ENCODE measurements around the gene FCRL5. TPM values are rescaled to one million over a fixed set of nuclear protein-coding genes. Genes with fewer than 3 reads are reported as not detected.

FCRL5 gene
- total and polyA plus RNA-seq, 8 donors: 0.08 to 1.5 (median 0.13) TPM; not detected in 1

DNA sequence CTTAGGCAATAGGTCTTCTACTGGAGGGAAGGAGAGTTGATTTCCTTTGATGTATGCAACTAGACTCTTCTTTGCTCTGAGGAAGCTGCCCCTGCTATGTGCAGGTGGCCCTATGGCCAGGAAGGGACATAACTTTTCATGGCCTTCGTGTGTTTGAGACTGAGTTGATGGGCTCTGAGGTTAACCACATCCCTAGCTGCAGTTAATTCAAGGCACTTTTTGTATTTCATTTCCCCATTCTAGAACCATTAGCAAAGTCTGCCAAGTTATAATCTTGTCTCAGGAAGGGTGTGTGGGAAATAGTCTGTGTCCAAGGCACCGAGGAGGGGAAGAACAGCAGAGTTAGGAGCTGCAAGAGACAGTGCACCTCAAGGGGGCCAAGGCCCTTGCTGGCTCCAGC lies 43.0 kb upstream of the FCRL5 start:
- Histone ChIP-seq H3K27me3 (peaks cover 0 to 51% of the 10 kb centered on the region in 2 donors), H3K4me3 (no peak overlapping the region), H3K36me3 (no peaks in the 10 kb centered on the region), H3K9me3 (no peaks in the 10 kb centered on the region), H3K4me1 (no peaks in the 10 kb centered on the region), H3K27ac (no peak overlapping the region)
- DNase-seq (no peak), ATAC-seq (no peak)
- intact Hi-C loops (cut with DNase I): no loop called here
- TF ChIP-seq, protein P1, sequence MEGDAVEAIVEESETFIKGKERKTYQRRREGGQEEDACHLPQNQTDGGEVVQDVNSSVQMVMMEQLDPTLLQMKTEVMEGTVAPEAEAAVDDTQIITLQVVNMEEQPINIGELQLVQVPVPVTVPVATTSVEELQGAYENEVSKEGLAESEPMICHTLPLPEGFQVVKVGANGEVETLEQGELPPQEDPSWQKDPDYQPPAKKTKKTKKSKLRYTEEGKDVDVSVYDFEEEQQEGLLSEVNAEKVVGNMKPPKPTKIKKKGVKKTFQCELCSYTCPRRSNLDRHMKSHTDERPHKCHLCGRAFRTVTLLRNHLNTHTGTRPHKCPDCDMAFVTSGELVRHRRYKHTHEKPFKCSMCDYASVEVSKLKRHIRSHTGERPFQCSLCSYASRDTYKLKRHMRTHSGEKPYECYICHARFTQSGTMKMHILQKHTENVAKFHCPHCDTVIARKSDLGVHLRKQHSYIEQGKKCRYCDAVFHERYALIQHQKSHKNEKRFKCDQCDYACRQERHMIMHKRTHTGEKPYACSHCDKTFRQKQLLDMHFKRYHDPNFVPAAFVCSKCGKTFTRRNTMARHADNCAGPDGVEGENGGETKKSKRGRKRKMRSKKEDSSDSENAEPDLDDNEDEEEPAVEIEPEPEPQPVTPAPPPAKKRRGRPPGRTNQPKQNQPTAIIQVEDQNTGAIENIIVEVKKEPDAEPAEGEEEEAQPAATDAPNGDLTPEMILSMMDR (IDR thresholded peaks at IDR 0.05): no peak

DNA sequence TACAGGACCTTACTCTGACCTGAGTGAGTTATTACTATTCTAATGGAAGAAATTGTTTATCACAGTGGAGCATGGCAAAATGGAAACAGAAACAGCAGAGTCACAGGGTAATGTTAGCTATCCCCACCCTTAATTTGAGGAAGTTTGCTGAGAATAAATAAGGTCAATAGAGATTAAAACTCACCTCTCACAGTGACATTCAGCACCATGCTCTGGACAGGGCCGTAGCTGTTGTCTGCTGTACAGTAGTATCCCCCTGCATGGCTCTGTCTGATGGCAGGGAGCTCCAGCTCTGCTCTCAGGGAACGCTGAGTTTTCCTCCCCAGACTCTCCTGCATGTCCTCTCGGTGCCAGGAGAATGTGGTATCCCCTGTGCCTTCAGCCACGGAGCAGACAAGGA lies 33.7 kb upstream of the FCRL5 start:
- Histone ChIP-seq H3K4me3 (no peak overlapping the region), H3K27ac (no peak overlapping the region), H3K36me3 (no peaks in the 10 kb centered on the region), H3K9me3 (peaks cover 0 to 5% of the 10 kb centered on the region in 2 donors), H3K27me3 (peaks cover 0 to 59% of the 10 kb centered on the region in 2 donors), H3K4me1 (no peaks in the 10 kb centered on the region)
- TF ChIP-seq, protein P1 (IDR thresholded peaks at IDR 0.05): no peak
- ATAC-seq: no peak
- intact Hi-C loops (cut with DNase I): no loop called here
- DNase-seq: no peak

DNA sequence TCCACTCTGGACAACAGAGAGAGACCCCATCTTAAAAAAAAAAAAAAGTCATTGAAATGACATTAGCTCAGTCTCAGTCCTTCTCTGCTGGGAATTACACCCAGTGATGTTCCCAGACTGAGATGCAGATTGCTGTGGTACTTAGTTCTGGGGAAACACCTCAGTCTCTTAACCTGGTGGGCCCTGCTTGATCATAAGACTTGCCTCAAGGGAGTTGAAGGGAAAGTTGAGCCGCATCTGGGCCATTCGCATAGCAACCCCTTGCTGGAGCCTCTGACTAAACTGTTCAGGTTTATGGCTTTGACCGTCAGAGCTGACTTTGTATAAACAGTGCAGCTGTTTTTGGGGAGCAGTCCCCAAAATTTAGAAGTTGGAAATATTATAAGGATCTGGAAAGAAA lies 32.2 kb upstream of the FCRL5 start:
- no peak overlapping the region for H3K4me3 ChIP-seq
- H3K36me3 ChIP-seq: no peaks in the 10 kb centered on the region
- DNase-seq: no peak
- peaks cover 0 to 5% of the 10 kb centered on the region in 2 donors for H3K9me3 ChIP-seq
- ATAC-seq: no peak
- no peaks in the 10 kb centered on the region for H3K4me1 ChIP-seq
- TF ChIP-seq, protein P1 (IDR thresholded peaks at IDR 0.05): no peak
- no peak overlapping the region for H3K27ac ChIP-seq
- peaks cover 0 to 46% of the 10 kb centered on the region in 2 donors for H3K27me3 ChIP-seq
- intact Hi-C loops (cut with DNase I): no loop called here

DNA sequence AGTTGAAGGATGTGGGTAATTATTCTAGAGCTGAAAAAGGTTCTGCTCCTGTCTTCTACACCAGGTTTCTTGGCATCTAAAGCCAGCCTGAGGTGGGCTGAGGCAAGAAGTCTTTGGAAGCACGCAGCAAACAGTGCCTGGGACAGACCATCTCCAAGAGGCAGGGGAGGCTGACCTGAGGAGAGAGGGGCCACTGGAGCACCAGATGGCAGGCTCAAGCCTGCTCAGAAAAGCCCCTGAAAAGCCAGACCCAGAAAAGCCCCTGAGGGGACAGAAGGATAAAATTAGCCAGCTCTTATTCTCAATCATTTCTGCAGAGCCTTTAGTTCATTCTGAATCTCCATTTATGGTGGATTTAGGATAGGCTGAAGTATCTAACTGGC lies 28.5 kb upstream of the FCRL5 start:
- Histone ChIP-seq H3K36me3 (no peaks in the 10 kb centered on the region), H3K27me3 (peaks cover 0 to 20% of the 10 kb centered on the region in 2 donors), H3K9me3 (peaks cover 0 to 5% of the 10 kb centered on the region in 2 donors), H3K4me1 (no peaks in the 10 kb centered on the region), H3K4me3 (no peak overlapping the region), H3K27ac (no peak overlapping the region)
- TF ChIP-seq, protein P1 (IDR thresholded peaks at IDR 0.05): no peak
- intact Hi-C loops (cut with DNase I): no loop called here
- DNase-seq: no peak
- ATAC-seq: no peak

DNA sequence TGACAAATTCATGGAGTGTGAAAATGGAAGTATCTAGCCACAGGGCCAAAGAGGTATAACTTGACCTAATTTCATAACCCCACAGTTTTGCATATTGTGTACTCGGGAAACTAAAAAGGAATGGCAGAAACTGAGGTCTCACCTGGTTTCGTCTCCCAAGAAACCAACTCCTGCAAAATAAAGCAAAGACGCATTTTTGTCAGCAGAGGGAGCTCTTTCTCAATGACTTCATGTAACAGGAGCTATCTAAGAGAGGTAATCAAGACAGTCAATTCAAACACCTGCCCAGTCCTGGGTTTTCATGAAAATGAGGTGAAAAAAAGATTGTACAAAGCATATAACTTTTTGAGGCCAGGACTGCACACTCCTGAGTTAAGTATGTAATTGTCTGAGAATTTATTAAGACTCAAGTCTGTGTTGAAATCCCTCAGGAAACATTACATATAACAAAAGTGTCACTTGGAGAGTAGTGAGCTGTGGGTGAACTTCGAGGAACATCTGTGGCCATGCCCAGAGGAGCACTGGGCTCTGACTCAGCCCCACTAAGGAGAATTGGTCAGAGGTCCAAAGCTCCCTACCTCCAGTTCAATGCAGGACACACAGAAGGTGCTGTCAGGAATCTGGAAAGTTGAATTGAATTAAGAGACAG lies 28.0 kb upstream of the FCRL5 start:
- no peak overlapping the region for H3K27ac ChIP-seq
- no peaks in the 10 kb centered on the region for H3K36me3 ChIP-seq
- peak in 2 of 4 donors; percentile 28 to 57 for DNase-seq
- peaks cover 0 to 20% of the 10 kb centered on the region in 2 donors for H3K27me3 ChIP-seq
- peaks cover 0 to 5% of the 10 kb centered on the region in 2 donors for H3K9me3 ChIP-seq
- H3K4me1 ChIP-seq: no peaks in the 10 kb centered on the region
- ATAC-seq: peak; percentile 84
- no peak overlapping the region for H3K4me3 ChIP-seq
- intact Hi-C loops (cut with DNase I): no loop called here
- TF ChIP-seq, protein P1 (IDR thresholded peaks at IDR 0.05): peak; percentile 65 to 76
